GM23338 (cell line): ENCODE data around the gene CENPH. TPM values are rescaled to one million over a fixed set of nuclear protein-coding genes. Genes with fewer than 3 reads are reported as not detected.

Experiments
- CREB1 ChIP-seq: fragments of 250-450 bp; sonication (Bioruptor Pico); IDR thresholded peaks from 2 replicates; pipeline ENCODE4 v1.5.0; 2020; ENCODE audit warnings: low read depth, mild to moderate bottlenecking, moderate library complexity
- polyA plus RNA-seq: library from polyadenylated mRNA; unstranded; fragments of >200 nt; fragmentation: Nextera tagmentation; extraction: Ambion mirVana; gene quantifications from 2 replicates; pipeline ENCODE4 v1.2.1, GENCODE V29; 2016
- small RNA-seq: library from RNA; depleted of rRNA; stranded (forward); fragments of <200 nt; gene quantifications from one replicate; pipeline ENCODE3, GENCODE V24; 2014; ENCODE audit warnings: low replicate concordance
- total RNA-seq: library from RNA; depleted of rRNA; stranded (reverse); fragments of >200 nt; shearing (Covaris generic); gene quantifications from 2 replicates; pipeline ENCODE4 v1.2.3, GENCODE V29; 2014; rRNA removed
- TF ChIP-seq, protein P1 (sequence below): fragments of 250-450 bp; sonication (Bioruptor Pico); IDR thresholded peaks from 2 replicates; pipeline ENCODE4 v1.5.0; 2020; ENCODE audit warnings: mild to moderate bottlenecking, moderate library complexity

Gene CENPH
- total and polyA plus RNA-seq, 2 experiments from 2014 or later, result 99.4 to 107 TPM

DNA sequence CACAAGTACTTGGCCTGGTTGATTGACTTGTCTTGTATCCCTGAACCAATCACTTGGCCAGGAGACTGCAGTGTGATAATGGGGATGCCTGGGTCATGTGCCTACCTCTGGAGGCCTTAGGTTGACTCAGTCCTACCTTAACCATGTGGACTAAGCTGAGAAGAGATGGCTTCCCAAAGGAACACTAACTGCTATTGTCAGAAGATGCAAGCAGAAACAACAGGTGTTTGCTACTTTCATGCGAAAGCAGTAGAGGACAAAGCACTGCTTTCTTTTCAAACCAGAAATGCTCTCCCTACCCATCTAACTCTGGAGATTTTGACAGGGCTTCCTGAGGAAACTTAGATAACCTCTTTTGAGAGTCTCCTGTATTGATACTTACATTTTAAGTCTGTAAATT, 68.2 kb downstream of the CENPH start (continued):
- TF ChIP-seq, protein P1, sequence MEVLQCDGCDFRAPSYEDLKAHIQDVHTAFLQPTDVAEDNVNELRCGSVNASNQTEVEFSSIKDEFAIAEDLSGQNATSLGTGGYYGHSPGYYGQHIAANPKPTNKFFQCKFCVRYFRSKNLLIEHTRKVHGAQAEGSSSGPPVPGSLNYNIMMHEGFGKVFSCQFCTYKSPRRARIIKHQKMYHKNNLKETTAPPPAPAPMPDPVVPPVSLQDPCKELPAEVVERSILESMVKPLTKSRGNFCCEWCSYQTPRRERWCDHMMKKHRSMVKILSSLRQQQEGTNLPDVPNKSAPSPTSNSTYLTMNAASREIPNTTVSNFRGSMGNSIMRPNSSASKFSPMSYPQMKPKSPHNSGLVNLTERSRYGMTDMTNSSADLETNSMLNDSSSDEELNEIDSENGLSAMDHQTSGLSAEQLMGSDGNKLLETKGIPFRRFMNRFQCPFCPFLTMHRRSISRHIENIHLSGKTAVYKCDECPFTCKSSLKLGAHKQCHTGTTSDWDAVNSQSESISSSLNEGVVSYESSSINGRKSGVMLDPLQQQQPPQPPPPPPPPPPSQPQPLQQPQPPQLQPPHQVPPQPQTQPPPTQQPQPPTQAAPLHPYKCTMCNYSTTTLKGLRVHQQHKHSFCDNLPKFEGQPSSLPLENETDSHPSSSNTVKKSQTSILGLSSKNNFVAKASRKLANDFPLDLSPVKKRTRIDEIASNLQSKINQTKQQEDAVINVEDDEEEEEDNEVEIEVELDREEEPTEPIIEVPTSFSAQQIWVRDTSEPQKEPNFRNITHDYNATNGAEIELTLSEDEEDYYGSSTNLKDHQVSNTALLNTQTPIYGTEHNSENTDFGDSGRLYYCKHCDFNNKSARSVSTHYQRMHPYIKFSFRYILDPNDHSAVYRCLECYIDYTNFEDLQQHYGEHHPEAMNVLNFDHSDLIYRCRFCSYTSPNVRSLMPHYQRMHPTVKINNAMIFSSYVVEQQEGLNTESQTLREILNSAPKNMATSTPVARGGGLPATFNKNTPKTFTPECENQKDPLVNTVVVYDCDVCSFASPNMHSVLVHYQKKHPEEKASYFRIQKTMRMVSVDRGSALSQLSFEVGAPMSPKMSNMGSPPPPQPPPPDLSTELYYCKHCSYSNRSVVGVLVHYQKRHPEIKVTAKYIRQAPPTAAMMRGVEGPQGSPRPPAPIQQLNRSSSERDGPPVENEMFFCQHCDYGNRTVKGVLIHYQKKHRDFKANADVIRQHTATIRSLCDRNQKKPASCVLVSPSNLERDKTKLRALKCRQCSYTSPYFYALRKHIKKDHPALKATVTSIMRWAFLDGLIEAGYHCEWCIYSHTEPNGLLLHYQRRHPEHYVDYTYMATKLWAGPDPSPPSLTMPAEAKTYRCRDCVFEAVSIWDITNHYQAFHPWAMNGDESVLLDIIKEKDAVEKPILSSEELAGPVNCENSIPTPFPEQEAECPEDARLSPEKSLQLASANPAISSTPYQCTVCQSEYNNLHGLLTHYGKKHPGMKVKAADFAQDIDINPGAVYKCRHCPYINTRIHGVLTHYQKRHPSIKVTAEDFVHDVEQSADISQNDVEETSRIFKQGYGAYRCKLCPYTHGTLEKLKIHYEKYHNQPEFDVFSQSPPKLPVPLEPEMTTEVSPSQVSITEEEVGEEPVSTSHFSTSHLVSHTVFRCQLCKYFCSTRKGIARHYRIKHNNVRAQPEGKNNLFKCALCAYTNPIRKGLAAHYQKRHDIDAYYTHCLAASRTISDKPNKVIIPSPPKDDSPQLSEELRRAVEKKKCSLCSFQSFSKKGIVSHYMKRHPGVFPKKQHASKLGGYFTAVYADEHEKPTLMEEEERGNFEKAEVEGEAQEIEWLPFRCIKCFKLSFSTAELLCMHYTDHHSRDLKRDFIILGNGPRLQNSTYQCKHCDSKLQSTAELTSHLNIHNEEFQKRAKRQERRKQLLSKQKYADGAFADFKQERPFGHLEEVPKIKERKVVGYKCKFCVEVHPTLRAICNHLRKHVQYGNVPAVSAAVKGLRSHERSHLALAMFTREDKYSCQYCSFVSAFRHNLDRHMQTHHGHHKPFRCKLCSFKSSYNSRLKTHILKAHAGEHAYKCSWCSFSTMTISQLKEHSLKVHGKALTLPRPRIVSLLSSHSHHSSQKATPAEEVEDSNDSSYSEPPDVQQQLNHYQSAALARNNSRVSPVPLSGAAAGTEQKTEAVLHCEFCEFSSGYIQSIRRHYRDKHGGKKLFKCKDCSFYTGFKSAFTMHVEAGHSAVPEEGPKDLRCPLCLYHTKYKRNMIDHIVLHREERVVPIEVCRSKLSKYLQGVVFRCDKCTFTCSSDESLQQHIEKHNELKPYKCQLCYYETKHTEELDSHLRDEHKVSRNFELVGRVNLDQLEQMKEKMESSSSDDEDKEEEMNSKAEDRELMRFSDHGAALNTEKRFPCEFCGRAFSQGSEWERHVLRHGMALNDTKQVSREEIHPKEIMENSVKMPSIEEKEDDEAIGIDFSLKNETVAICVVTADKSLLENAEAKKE (CRISPR knock-in tag), result no peak
- no peak for TF ChIP-seq CREB1

Small RNA genes lying within 50 kb of the gene (small RNA-seq; reads per million reads assigned to genes)
- gene SNORA50D, result not detected

Other genes starting within 250 kb of the CENPH start
- gene SLC30A5, start 95.6 kb upstream of the CENPH start, total RNA-seq, result 39.7 and 43.2 TPM in 2 replicates
- 33.7 and 38.2 TPM in 2 replicates for gene SLC30A5, start 95.6 kb upstream of the CENPH start, polyA plus RNA-seq
- gene CCNB1, start 22.4 kb upstream of the CENPH start, total RNA-seq, result 273 and 276 TPM in 2 replicates
- gene CCNB1, start 22.4 kb upstream of the CENPH start, polyA plus RNA-seq, result 400 and 411 TPM in 2 replicates
- gene CDK7, start 45.3 kb downstream of the CENPH start, total RNA-seq, result 80.7 and 81.1 TPM in 2 replicates
- 69.4 and 78.4 TPM in 2 replicates for gene CDK7, start 45.3 kb downstream of the CENPH start, polyA plus RNA-seq
- gene CCDC125, start 143.2 kb downstream of the CENPH start, total RNA-seq, result 1.5 and 1.6 TPM in 2 replicates
- 3.4 TPM in 2 replicates for gene CCDC125, start 143.2 kb downstream of the CENPH start, polyA plus RNA-seq
- 37.3 and 62.5 TPM in 2 replicates for gene AK6, start 179.9 kb downstream of the CENPH start, total RNA-seq
- gene AK6, start 179.9 kb downstream of the CENPH start, polyA plus RNA-seq, result 232 and 260 TPM in 2 replicates
- 65.1 and 77.1 TPM in 2 replicates for gene TAF9, start 179.9 kb downstream of the CENPH start, total RNA-seq
- 121 and 146 TPM in 2 replicates for gene TAF9, start 179.9 kb downstream of the CENPH start, polyA plus RNA-seq
- 29.0 and 30.8 TPM in 2 replicates for gene RAD17, start 180.2 kb downstream of the CENPH start, total RNA-seq
- gene RAD17, start 180.2 kb downstream of the CENPH start, polyA plus RNA-seq, result 38.8 and 44.0 TPM in 2 replicates
- 24.1 and 24.8 TPM in 2 replicates for gene MARVELD2, start 225.5 kb downstream of the CENPH start, total RNA-seq
- 9.0 and 10.0 TPM in 2 replicates for gene MARVELD2, start 225.5 kb downstream of the CENPH start, polyA plus RNA-seq